SK-N-SH treated with all-trans-retinoic acid at 6 μM for 48 hours (cell line): ENCODE measurements around the gene PDK4.

Source experiments
- ATAC-seq: fragments of 200-7000 bp; cut with Tn5 transposase; 3 replicates; pipeline ENCODE4 v1.9.1; 2020; ENCODE audit warnings: mild to moderate bottlenecking, moderate library complexity
- ARNTL ChIP-seq: fragments of 450-650 bp; formaldehyde crosslinking; IDR thresholded peaks from 2 replicates; pipeline ENCODE4 v1.5.0; 2020; ENCODE audit warnings: low read depth, mild to moderate bottlenecking, moderate library complexity, borderline replicate concordance
- BACH2 ChIP-seq: fragments of 250-450 bp; sonication (Bioruptor Pico); IDR thresholded peaks from 2 replicates; pipeline ENCODE4 v1.9.0; 2021; ENCODE audit warnings: mild to moderate bottlenecking, borderline replicate concordance
- CSDC2 ChIP-seq: fragments of 250-450 bp; sonication (Bioruptor Pico); IDR thresholded peaks from 2 replicates; pipeline ENCODE4 v1.5.0; 2020; ENCODE audit warnings: mild to moderate bottlenecking, moderate library complexity
- ESRRG ChIP-seq: fragments of 250-450 bp; sonication (Bioruptor Pico); IDR thresholded peaks from 2 replicates; pipeline ENCODE4 v1.6.1; 2021; ENCODE audit warnings: mild to moderate bottlenecking
- GLIS3 ChIP-seq: fragments of 250-450 bp; sonication (Bioruptor Pico); IDR thresholded peaks from 2 replicates; pipeline ENCODE4 v1.5.0; 2020; ENCODE audit warnings: mild to moderate bottlenecking, moderate library complexity
- ISL1 ChIP-seq: fragments of 250-450 bp; sonication (Bioruptor Pico); IDR thresholded peaks from 2 replicates; pipeline ENCODE4 v2.1.2; 2022; ENCODE audit warnings: mild to moderate bottlenecking, moderate library complexity
- OSR1 ChIP-seq: fragments of 250-450 bp; sonication (Bioruptor Pico); IDR thresholded peaks from 2 replicates; pipeline ENCODE4 v1.8.0; 2022; ENCODE audit warnings: moderate library complexity, mild to moderate bottlenecking, inconsistent platforms
- PPARA ChIP-seq: fragments of 250-450 bp; sonication (Bioruptor Pico); IDR thresholded peaks from 2 replicates; pipeline ENCODE4 v1.5.0; 2020; ENCODE audit warnings: mild to moderate bottlenecking, borderline replicate concordance
- RARB ChIP-seq: fragments of 250-450 bp; sonication (Bioruptor Pico); IDR thresholded peaks from 2 replicates; pipeline ENCODE4 v1.8.0; 2021; ENCODE audit warnings: mild to moderate bottlenecking, moderate library complexity
- SNAI2 ChIP-seq: fragments of 250-450 bp; sonication (Bioruptor Pico); IDR thresholded peaks from 2 replicates; pipeline ENCODE4 v1.5.0; 2020; ENCODE audit warnings: mild to moderate bottlenecking, moderate library complexity
- ZC3H10 ChIP-seq: fragments of 250-450 bp; sonication (Bioruptor Pico); IDR thresholded peaks from 2 replicates; pipeline ENCODE4 v1.5.1; 2021; ENCODE audit warnings: mild to moderate bottlenecking, moderate library complexity
- ZFP3 ChIP-seq: fragments of 250-450 bp; sonication (Bioruptor Pico); IDR thresholded peaks from 2 replicates; pipeline ENCODE4 v1.5.0; 2020; ENCODE audit warnings: mild to moderate bottlenecking, moderate library complexity
- ZFP30 ChIP-seq: fragments of 450-650 bp; formaldehyde crosslinking; IDR thresholded peaks from 2 replicates; pipeline ENCODE4 v1.5.0; 2022; ENCODE audit warnings: mild to moderate bottlenecking, moderate library complexity
- ZNF70 ChIP-seq: fragments of 450-650 bp; formaldehyde crosslinking; IDR thresholded peaks from 2 replicates; pipeline ENCODE4 v1.5.0; 2020; ENCODE audit warnings: mild to moderate bottlenecking, moderate library complexity
- TF ChIP-seq, protein P1 (sequence below): fragments of 250-450 bp; sonication (Bioruptor Pico); IDR thresholded peaks from 2 replicates; pipeline ENCODE4 v1.8.0; 2021; ENCODE audit warnings: low read depth, mild to moderate bottlenecking, moderate library complexity, borderline replicate concordance
- TF ChIP-seq, protein P2 (sequence below): fragments of 250-450 bp; sonication (Bioruptor Pico); IDR thresholded peaks from 2 replicates; pipeline ENCODE4 v1.5.0; 2020; ENCODE audit warnings: mild to moderate bottlenecking, moderate library complexity
- TF ChIP-seq, protein P3 (sequence below): fragments of 250-450 bp; sonication (Bioruptor Pico); IDR thresholded peaks from 2 replicates; pipeline ENCODE4 v1.5.1; 2020; ENCODE audit warnings: low read depth, mild to moderate bottlenecking, moderate library complexity
- TF ChIP-seq, protein P4 (sequence below): fragments of 250-450 bp; sonication (Bioruptor Pico); IDR thresholded peaks from 2 replicates; pipeline ENCODE4 v1.8.0; 2020; ENCODE audit warnings: mild to moderate bottlenecking, moderate library complexity, borderline replicate concordance
- TF ChIP-seq, protein P5 (sequence below): fragments of 250-450 bp; sonication (Bioruptor Pico); IDR thresholded peaks from 2 replicates; pipeline ENCODE4 v1.5.1; 2021; ENCODE audit warnings: mild to moderate bottlenecking, moderate library complexity

PDK4 gene

DNA sequence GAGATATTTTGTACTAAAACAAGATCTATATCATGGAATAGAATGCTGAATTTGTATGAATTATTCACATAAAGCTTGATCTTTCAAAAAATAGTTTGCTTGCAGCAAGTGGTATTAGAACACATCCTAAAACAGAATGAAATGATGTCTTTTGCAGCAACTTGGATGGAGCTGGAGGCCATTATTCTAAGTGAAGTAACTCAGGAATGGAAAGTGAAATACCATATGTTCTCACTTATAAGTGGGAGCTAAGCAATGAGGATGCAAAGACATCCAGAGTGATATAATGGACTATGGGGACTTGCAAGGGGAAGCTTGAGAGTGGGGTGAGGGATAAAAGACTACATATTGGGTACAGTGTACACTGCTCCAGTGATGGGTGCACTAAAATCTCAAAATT, 56.9 kb downstream of the PDK4 start (continued):
- TF ChIP-seq, protein P1, sequence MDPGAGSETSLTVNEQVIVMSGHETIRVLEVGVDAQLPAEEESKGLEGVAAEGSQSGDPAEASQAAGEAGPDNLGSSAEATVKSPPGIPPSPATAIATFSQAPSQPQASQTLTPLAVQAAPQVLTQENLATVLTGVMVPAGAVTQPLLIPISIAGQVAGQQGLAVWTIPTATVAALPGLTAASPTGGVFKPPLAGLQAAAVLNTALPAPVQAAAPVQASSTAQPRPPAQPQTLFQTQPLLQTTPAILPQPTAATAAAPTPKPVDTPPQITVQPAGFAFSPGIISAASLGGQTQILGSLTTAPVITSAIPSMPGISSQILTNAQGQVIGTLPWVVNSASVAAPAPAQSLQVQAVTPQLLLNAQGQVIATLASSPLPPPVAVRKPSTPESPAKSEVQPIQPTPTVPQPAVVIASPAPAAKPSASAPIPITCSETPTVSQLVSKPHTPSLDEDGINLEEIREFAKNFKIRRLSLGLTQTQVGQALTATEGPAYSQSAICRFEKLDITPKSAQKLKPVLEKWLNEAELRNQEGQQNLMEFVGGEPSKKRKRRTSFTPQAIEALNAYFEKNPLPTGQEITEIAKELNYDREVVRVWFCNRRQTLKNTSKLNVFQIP (CRISPR knock-in tag), result no peak
- no peak for TF ChIP-seq ISL1 (CRISPR knock-in tag)
- TF ChIP-seq ZC3H10 (CRISPR knock-in tag), result no peak
- no peak for TF ChIP-seq OSR1 (CRISPR knock-in tag)
- no peak for TF ChIP-seq PPARA
- TF ChIP-seq SNAI2 (CRISPR knock-in tag), result no peak
- TF ChIP-seq ARNTL (CRISPR knock-in tag), result no peak
- TF ChIP-seq ZFP30, result no peak
- no peak for TF ChIP-seq ESRRG (CRISPR knock-in tag)
- TF ChIP-seq, protein P2, sequence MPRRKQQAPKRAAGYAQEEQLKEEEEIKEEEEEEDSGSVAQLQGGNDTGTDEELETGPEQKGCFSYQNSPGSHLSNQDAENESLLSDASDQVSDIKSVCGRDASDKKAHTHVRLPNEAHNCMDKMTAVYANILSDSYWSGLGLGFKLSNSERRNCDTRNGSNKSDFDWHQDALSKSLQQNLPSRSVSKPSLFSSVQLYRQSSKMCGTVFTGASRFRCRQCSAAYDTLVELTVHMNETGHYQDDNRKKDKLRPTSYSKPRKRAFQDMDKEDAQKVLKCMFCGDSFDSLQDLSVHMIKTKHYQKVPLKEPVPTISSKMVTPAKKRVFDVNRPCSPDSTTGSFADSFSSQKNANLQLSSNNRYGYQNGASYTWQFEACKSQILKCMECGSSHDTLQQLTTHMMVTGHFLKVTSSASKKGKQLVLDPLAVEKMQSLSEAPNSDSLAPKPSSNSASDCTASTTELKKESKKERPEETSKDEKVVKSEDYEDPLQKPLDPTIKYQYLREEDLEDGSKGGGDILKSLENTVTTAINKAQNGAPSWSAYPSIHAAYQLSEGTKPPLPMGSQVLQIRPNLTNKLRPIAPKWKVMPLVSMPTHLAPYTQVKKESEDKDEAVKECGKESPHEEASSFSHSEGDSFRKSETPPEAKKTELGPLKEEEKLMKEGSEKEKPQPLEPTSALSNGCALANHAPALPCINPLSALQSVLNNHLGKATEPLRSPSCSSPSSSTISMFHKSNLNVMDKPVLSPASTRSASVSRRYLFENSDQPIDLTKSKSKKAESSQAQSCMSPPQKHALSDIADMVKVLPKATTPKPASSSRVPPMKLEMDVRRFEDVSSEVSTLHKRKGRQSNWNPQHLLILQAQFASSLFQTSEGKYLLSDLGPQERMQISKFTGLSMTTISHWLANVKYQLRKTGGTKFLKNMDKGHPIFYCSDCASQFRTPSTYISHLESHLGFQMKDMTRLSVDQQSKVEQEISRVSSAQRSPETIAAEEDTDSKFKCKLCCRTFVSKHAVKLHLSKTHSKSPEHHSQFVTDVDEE (CRISPR knock-in tag), result no peak
- TF ChIP-seq, protein P3, sequence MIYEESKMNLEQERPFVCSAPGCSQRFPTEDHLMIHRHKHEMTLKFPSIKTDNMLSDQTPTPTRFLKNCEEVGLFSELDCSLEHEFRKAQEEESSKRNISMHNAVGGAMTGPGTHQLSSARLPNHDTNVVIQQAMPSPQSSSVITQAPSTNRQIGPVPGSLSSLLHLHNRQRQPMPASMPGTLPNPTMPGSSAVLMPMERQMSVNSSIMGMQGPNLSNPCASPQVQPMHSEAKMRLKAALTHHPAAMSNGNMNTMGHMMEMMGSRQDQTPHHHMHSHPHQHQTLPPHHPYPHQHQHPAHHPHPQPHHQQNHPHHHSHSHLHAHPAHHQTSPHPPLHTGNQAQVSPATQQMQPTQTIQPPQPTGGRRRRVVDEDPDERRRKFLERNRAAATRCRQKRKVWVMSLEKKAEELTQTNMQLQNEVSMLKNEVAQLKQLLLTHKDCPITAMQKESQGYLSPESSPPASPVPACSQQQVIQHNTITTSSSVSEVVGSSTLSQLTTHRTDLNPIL (CRISPR knock-in tag), result no peak

DNA sequence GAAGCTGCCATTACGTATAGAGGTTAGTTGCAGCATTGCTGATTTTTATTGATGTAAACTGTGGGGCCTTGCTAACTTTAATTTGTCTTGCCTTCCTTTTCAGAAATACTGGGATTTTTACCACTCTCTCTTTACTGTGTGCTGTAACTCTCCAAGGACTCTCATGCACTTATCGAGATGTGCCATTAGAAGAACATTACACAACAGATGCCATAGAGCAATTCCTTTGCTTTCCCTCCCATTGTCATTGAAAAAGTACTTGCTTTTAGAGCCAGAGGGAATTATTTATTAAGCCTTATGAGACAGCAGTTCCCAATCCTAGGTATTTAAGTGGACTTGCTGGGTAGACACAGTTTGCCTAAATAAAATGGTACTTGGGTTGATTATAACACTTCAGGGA, 58.8 kb downstream of the PDK4 start:
- TF ChIP-seq, protein P1 (CRISPR knock-in tag), result no peak
- no peak for TF ChIP-seq BACH2 (CRISPR knock-in tag)
- TF ChIP-seq, protein P4, sequence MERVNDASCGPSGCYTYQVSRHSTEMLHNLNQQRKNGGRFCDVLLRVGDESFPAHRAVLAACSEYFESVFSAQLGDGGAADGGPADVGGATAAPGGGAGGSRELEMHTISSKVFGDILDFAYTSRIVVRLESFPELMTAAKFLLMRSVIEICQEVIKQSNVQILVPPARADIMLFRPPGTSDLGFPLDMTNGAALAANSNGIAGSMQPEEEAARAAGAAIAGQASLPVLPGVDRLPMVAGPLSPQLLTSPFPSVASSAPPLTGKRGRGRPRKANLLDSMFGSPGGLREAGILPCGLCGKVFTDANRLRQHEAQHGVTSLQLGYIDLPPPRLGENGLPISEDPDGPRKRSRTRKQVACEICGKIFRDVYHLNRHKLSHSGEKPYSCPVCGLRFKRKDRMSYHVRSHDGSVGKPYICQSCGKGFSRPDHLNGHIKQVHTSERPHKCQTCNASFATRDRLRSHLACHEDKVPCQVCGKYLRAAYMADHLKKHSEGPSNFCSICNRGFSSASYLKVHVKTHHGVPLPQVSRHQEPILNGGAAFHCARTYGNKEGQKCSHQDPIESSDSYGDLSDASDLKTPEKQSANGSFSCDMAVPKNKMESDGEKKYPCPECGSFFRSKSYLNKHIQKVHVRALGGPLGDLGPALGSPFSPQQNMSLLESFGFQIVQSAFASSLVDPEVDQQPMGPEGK (CRISPR knock-in tag), result no peak
- TF ChIP-seq ZC3H10 (CRISPR knock-in tag), result no peak
- TF ChIP-seq, protein P5, sequence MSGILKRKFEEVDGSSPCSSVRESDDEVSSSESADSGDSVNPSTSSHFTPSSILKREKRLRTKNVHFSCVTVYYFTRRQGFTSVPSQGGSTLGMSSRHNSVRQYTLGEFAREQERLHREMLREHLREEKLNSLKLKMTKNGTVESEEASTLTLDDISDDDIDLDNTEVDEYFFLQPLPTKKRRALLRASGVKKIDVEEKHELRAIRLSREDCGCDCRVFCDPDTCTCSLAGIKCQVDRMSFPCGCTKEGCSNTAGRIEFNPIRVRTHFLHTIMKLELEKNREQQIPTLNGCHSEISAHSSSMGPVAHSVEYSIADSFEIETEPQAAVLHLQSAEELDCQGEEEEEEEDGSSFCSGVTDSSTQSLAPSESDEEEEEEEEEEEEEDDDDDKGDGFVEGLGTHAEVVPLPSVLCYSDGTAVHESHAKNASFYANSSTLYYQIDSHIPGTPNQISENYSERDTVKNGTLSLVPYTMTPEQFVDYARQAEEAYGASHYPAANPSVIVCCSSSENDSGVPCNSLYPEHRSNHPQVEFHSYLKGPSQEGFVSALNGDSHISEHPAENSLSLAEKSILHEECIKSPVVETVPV, result no peak
- TF ChIP-seq GLIS3 (CRISPR knock-in tag), result no peak
- TF ChIP-seq ESRRG (CRISPR knock-in tag), result no peak
- no peak for TF ChIP-seq RARB (CRISPR knock-in tag)
- no peak for TF ChIP-seq PPARA
- TF ChIP-seq ZFP3 (CRISPR knock-in tag), result no peak
- TF ChIP-seq CSDC2 (CRISPR knock-in tag), result no peak
- TF ChIP-seq, protein P3 (CRISPR knock-in tag), result no peak
- no peak for TF ChIP-seq ZNF70 (CRISPR knock-in tag)
- TF ChIP-seq, protein P2 (CRISPR knock-in tag), result no peak

More for the DNA sequence above, 58.8 kb downstream of the PDK4 start:
- no peak for ATAC-seq
